Suprapubic skin (tissue), 4 donors: ENCODE results near the gene EMID1.

Experiments
- EP300 ChIP-seq: sonication (generic); formaldehyde crosslinking; IDR thresholded peaks from one replicate; pipeline ENCODE4 v1.6.1; 2017; ENCODE audit warnings: antibody characterized with exemption
- POLR2A ChIP-seq, 2 donors: fragments of 450-650 bp; IDR thresholded peaks; one replicate each; pipeline ENCODE4 v1.6.1; 2017; ENCODE audit warnings: antibody characterized with exemption in 2 of 2, mild to moderate bottlenecking in 2 of 2, moderate library complexity in 2 of 2
- POLR2AphosphoS5 ChIP-seq, 3 donors: sonication (generic); formaldehyde crosslinking; IDR thresholded peaks; one replicate each; pipeline ENCODE4 v1.6.1; 2017; ENCODE audit warnings: antibody characterized with exemption in 3 of 3
- TF ChIP-seq, protein P1 (sequence below), 2 donors: fragments of 200-600 bp in 1 of 2; fragments of 450-650 bp in 1 of 2; sonication (generic) in 1 of 2; IDR thresholded peaks; one replicate each; pipeline ENCODE4 v1.5.1; 2016 to 2019; ENCODE audit warnings: antibody characterized with exemption in 2 of 2, mild to moderate bottlenecking in 1 of 2, moderate library complexity in 1 of 2

DNA sequence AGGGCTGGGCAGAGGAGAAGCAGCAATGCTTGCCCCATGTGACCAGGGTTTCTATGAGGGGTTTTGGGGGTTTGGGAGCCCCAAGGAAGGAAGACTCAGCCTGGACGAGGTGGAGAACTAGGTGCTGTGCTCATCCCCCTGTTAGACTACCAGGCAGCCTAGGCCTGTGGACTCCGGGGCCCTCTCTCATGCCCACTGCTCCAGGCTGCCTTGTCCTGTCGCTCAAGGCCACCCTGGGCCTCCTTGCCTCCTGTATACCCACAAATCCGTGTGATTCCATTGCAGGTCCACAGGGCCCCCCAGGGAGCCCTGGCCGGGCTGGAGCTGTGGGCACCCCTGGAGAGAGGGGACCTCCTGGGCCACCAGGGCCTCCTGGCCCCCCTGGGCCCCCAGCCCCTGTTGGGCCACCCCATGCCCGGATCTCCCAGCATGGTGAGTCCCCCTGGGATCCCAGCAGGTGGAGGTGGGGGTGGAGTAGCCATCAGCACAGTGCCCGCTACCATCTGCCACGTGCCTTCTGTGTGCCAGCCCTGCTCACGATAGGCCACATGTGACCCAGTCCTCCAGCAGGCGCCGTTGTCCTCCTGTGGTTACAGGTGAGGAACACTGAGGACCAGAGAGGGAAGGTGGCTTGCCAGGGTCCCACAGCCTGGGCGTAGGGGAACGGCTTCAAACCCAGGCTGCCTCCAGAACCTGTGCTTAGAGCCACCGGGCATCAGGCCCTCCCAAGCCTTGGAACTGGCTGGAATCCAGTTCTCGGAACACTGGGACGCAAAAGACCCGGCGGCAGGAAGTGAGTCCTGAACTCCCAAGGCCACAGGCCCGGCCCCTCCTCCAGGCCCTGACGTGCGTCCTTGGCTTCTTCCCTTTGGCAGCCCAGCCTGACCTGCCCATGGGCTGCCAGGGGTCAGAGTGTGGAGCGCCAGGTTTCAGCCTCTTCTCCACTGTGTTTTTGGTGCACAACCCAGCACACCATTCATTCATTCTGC is 26.6 kb downstream of the EMID1 start:
- TF ChIP-seq POLR2A (IDR thresholded peaks at IDR 0.05) (no peak), POLR2AphosphoS5 (IDR thresholded peaks at IDR 0.05) (no peak), EP300 (no peak)
- TF ChIP-seq, protein P1, sequence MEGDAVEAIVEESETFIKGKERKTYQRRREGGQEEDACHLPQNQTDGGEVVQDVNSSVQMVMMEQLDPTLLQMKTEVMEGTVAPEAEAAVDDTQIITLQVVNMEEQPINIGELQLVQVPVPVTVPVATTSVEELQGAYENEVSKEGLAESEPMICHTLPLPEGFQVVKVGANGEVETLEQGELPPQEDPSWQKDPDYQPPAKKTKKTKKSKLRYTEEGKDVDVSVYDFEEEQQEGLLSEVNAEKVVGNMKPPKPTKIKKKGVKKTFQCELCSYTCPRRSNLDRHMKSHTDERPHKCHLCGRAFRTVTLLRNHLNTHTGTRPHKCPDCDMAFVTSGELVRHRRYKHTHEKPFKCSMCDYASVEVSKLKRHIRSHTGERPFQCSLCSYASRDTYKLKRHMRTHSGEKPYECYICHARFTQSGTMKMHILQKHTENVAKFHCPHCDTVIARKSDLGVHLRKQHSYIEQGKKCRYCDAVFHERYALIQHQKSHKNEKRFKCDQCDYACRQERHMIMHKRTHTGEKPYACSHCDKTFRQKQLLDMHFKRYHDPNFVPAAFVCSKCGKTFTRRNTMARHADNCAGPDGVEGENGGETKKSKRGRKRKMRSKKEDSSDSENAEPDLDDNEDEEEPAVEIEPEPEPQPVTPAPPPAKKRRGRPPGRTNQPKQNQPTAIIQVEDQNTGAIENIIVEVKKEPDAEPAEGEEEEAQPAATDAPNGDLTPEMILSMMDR (IDR thresholded peaks at IDR 0.05) = no peak
